Heart left ventricle (tissue), 13 donors: ENCODE results near the gene PYGM.

Experiments
- CTCF ChIP-seq, 12 donors: fragments of 200-600 bp; sonication (generic) in 4 of 12; IDR thresholded peaks; one replicate each; pipeline versions ENCODE4 v1.5.0 to v1.8.0; 2018 to 2022; ENCODE audit warnings: antibody characterized with exemption in 12 of 12, mild to moderate bottlenecking in 5 of 12
- POLR2A ChIP-seq, 2 donors: fragments of 450-650 bp; IDR thresholded peaks; one replicate each; pipeline ENCODE4 v1.6.1; 2017; ENCODE audit warnings: antibody characterized with exemption in 2 of 2, mild to moderate bottlenecking in 2 of 2, moderate library complexity in 2 of 2
- donor health status: ischemic (EF 13 %, LVEDD 7.1; RV severe dilation, severe dysfunction).
- donor health status: DM: no; HTN: yes; CAD: no.
- donor health status: DM: no; HTN: no; CAD: no.
- donor health status: ischemic (EF 25% LVEDD 6.9; RV normal size, moderate dysfunction).
- donor health status: ischemic (EF 25% LVEDD 5.7; RV mildly dilated, moderate dysfunction).
- donor health status: ischemic (EF 35%, LVEDD 5.7; RV mildly dilated, moderate dysfunction).
- donor health status: nonischemic (EF 11% LVEDD 7.7; RV severe dilation, severe dysfunction).
- donor health status: DM: yes; HTN: yes; CAD: no.
- donor health status: PGD.
- donor health status: ischemic (EF 29% LVEDD 5.4; RV normal size, mild dysfunction).
- donor health status: nonischemic (EF 23%, LVEDD 6.1; RV moderate dilation, normal function).

GRCh38 chr11:64757549-64758329, 2.0 kb downstream of the PYGM start:
- TF ChIP-seq CTCF (IDR thresholded peaks at IDR 0.05) (no peak), POLR2A (IDR thresholded peaks at IDR 0.05) (no peak)
